Stomach (tissue), 4 donors: ENCODE data around the gene ARID3B.

Source experiments
- EP300 ChIP-seq: sonication (generic); formaldehyde crosslinking; IDR thresholded peaks from one replicate; pipeline ENCODE4 v1.6.1; 2017; ENCODE audit warnings: antibody characterized with exemption
- POLR2A ChIP-seq, 4 donors: fragments of 450-650 bp; IDR thresholded peaks; one replicate each; pipeline ENCODE4 v1.6.1; 2016; ENCODE audit warnings: antibody characterized with exemption in 4 of 4, control low read depth in 2 of 4, mild to moderate bottlenecking in 1 of 4, moderate library complexity in 1 of 4
- POLR2AphosphoS5 ChIP-seq, 3 donors: sonication (generic); formaldehyde crosslinking; IDR thresholded peaks; one replicate each; pipeline ENCODE4 v1.6.1; 2016; ENCODE audit warnings: antibody characterized with exemption in 3 of 3
- TF ChIP-seq, protein P1 (sequence below), 7 experiments: fragments of 450-650 bp in 4 of 7; fragments of 200-600 bp in 3 of 7; sonication (generic) in 3 of 7; IDR thresholded peaks; one replicate each; pipeline ENCODE4 v1.5.1; 2016 to 2019; ENCODE audit warnings: antibody characterized with exemption in 7 of 7, control low read depth in 2 of 7, mild to moderate bottlenecking in 1 of 7

DNA sequence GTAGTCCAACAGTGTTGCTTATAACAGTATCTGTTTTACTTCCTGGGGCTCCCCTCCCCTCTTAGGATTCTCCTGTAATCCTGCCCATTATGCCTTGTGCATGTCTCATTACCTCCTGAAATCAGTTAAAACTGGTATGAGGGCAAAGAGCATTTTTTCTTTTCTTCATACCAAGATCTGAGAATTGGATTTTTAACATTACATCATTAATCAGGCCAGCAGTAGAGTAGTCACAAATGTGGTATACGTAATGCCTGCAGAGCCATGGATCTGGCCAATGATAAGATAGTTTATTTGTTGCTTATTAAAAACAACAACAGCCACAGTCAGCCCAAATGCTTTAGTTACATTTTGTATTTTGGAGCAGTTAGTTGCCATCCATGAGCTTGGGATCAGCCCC is 23.2 kb downstream of the ARID3B start:
- TF ChIP-seq POLR2A (IDR thresholded peaks at IDR 0.05): no peak
- TF ChIP-seq, protein P1, sequence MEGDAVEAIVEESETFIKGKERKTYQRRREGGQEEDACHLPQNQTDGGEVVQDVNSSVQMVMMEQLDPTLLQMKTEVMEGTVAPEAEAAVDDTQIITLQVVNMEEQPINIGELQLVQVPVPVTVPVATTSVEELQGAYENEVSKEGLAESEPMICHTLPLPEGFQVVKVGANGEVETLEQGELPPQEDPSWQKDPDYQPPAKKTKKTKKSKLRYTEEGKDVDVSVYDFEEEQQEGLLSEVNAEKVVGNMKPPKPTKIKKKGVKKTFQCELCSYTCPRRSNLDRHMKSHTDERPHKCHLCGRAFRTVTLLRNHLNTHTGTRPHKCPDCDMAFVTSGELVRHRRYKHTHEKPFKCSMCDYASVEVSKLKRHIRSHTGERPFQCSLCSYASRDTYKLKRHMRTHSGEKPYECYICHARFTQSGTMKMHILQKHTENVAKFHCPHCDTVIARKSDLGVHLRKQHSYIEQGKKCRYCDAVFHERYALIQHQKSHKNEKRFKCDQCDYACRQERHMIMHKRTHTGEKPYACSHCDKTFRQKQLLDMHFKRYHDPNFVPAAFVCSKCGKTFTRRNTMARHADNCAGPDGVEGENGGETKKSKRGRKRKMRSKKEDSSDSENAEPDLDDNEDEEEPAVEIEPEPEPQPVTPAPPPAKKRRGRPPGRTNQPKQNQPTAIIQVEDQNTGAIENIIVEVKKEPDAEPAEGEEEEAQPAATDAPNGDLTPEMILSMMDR (IDR thresholded peaks at IDR 0.05): no peak
- TF ChIP-seq POLR2AphosphoS5 (IDR thresholded peaks at IDR 0.05): no peak
- no peak for TF ChIP-seq EP300
